ENCODE measurements around the gene NCAPH2.

The NCAPH2 gene

DNA sequence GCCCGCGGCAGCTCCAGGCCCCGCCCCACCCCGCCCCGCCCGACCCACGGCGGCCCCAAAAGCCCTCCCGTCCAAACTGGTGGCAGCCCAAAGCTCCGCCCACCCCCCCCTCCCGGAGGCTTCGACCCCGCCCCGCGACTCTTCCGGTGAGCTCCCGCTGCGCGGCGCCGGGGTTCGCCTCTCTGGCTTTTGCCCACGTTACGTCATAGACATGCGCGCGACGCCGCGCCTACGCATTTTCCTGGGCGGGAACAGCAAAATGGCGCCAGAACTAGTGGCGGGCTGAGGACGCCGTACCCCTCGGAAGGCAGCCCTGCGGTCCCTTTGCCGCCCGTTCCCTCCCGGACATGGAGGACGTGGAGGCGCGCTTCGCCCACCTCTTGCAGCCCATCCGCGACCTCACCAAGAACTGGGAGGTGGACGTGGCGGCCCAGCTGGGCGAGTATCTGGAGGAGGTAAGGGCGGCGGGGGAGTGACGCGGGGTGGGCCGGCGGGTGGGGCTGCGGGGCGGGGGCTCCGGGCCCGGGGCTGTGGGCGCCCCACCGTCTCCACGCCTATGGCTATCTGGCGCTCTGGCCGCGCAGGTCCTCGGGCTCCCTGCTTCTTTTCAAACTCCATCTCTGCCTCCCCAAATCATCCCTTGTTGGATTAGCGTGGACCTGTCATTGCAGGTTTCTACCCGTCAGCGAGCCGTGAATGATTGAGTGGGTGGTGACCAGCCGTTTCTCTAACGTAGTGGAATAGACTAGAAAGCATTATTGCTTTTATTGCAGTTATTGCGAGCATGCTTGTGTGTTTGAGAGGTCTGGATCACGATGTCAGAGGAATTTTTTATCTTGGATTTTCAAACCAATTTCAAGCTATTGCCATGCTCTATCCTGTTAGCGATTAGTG, at the start of gene NCAPH2:
TSS of gene NCAPH2 (plus strand) at position 234 of the 894 bp plus-strand sequence. CDS start at position 348, 114 bp downstream.
- CTCF ChIA-PET: interaction anchor here (0.6 to 6.4 kb wide), 13 partner anchors 9 to 255 kb away, joined by 3 to 56 read pairs (median 4); partner anchors contain the start of genes SCO2 and SYCE3
- peak; percentile 100 for DNase-seq (ENCODE audit: extremely low spot score)
- TF ChIP-seq, protein P1, sequence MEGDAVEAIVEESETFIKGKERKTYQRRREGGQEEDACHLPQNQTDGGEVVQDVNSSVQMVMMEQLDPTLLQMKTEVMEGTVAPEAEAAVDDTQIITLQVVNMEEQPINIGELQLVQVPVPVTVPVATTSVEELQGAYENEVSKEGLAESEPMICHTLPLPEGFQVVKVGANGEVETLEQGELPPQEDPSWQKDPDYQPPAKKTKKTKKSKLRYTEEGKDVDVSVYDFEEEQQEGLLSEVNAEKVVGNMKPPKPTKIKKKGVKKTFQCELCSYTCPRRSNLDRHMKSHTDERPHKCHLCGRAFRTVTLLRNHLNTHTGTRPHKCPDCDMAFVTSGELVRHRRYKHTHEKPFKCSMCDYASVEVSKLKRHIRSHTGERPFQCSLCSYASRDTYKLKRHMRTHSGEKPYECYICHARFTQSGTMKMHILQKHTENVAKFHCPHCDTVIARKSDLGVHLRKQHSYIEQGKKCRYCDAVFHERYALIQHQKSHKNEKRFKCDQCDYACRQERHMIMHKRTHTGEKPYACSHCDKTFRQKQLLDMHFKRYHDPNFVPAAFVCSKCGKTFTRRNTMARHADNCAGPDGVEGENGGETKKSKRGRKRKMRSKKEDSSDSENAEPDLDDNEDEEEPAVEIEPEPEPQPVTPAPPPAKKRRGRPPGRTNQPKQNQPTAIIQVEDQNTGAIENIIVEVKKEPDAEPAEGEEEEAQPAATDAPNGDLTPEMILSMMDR (IDR thresholded peaks at IDR 0.05; ENCODE audit: control extremely low read depth, extremely low read depth, low read depth, missing control alignments): no peak
- POLR2A ChIA-PET: interaction anchor here (0.6 to 2.0 kb wide), 11 partner anchors 9 to 546 kb away, joined by 3 to 33 read pairs (median 4); partner anchors contain the start of genes SCO2 and SYCE3

DNA sequence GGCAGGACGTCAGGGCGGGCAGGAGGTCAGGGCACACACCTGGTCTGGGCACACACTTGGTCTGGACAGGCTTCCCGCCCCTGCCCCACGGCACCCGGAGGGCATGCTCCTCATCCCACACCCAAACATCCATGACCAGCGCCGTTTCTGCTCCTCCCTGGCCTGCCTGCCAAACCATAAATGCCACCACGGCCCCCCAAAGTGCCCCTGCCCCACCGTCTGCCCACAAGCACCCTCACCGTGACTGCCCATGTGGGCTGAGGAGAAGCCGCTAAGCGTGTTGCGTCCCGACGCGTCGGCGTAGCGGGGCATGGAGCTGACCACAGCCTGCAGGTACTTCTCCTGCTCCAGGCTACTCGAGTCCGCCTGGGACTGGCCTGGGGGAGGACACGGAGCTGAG, 49.0 kb upstream of the NCAPH2 start:
- no peak for DNase-seq (ENCODE audit: extremely low spot score)
- ChIA-PET POLR2A (no interaction called here), CTCF (interaction anchor here (1.3 to 2.0 kb wide), 2 partner anchors 14 to 40 kb away, joined by 3 to 5 read pairs; no protein-coding TSS in a partner anchor)
- TF ChIP-seq, protein P1 (IDR thresholded peaks at IDR 0.05; ENCODE audit: control extremely low read depth, extremely low read depth, low read depth, missing control alignments): no peak

DNA sequence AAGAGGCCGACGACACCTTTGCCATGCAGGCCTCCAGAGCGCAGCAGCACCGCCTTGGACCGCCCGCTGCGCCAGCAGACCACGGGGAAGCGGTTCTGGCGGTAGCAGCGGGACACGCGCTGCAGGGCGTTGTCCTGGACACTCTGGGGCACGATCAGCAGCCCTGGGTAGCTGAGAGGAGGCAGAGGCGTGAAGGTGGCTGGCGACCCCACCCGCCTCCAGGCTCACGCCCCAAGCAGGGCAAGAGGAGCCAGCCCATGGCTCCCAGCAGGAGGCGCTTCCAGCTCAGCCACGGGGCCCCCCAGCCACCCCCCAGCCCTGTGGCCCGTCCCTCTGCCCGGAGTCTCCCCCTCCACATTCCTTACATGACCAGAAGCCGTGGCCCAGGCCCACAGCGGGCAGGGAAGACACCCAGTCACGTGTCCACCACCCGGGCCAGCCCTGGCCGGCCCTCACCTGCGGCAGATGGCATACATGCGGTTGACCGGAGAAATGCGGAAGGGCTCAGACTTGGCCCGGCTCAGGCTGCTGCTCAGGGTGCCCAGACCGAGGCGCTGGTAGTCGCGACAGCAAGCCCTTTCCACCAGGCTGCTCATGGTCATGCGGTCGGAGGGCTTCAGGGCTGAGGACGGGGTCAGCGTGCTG, 48.4 kb upstream of the NCAPH2 start:
- DNase-seq (ENCODE audit: extremely low spot score): no peak
- POLR2A ChIA-PET: no interaction called here
- CTCF ChIA-PET: interaction anchor here (1.3 to 2.0 kb wide), 2 partner anchors 14 to 39 kb away, joined by 3 to 5 read pairs; no protein-coding TSS in a partner anchor
- TF ChIP-seq, protein P1 (IDR thresholded peaks at IDR 0.05; ENCODE audit: control extremely low read depth, extremely low read depth, low read depth, missing control alignments): peak; percentile 5

DNA sequence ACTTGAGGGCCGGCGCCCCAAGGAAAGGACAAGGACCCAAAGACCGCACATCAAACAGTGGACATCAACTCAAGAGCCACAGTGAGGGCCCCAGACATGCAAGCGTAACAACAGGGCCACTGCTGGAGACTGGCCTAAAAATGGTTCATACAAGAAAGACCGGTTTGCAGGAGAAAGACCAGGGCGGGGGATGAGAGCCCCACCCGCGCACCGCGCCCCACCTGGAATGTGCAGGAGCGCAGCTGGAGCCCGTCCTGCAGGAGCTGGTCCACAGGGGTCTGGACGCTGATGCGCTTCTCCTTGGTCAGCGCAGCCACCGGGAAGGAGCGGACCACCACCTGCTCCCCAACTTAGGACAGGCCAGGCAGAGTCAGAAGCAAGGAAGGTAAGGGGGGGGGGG, 47.1 kb upstream of the NCAPH2 start:
- no peak for DNase-seq (ENCODE audit: extremely low spot score)
- CTCF ChIA-PET: interaction anchor here (2.0 kb wide), 1 partner anchor 12 kb away, joined by 5 read pairs; no protein-coding TSS in a partner anchor
- TF ChIP-seq, protein P1 (IDR thresholded peaks at IDR 0.05; ENCODE audit: control extremely low read depth, extremely low read depth, low read depth, missing control alignments): no peak
- POLR2A ChIA-PET: no interaction called here

DNA sequence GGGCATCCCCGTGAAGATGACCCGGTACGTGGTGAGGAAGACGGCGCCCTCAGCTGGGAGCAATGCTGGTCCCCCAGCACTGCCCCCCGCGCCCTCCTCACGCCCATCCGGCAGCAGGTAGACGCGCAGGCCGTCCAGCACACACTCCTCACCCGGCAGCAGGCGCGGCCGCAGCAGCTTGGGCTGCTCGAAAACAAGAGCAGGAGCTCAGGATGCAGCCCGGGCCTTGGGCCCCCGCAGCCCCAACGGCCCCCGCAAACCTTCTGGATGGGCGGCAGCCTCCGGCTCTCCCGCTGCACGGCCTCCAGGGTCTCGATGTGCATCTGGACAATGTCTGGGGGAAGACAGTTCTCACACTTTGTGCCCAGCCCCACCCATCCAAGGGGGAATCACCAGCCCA, 46.5 kb upstream of the NCAPH2 start:
- ChIA-PET CTCF (interaction anchor here (0.9 to 1.5 kb wide), 2 partner anchors 12 to 37 kb away, joined by 3 read pairs; no protein-coding TSS in a partner anchor), POLR2A (no interaction called here)
- DNase-seq (ENCODE audit: extremely low spot score): no peak
- TF ChIP-seq, protein P1 (IDR thresholded peaks at IDR 0.05; ENCODE audit: control extremely low read depth, extremely low read depth, low read depth, missing control alignments): no peak

DNA sequence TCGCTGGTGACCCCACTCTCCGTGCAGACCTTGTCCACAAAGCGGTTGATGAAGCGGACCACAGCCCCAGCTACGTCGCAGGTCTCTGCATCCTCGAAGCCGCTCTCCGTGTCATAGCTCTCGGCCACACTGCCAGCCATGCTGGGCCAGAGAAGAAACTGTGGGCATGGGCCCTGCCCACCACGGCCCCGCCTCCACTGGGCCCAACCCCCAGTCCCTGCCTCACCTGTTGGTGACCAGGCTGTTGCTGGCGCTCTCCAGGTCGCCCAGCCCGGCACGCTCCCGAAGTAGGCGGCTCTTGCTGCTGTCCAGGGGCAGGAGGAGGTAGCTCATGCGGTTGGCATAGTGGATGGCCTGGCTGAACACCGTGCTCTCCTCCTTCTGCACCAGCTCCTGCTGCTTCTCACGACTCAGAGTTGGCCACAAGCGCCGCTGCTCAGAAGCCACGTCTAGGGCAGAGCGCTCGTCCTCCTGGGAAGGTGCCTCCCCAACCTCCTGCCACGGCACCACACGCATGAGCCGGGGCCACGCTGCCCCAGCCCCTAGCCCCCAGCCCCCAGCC, 46.0 kb upstream of the NCAPH2 start:
- TF ChIP-seq, protein P1 (IDR thresholded peaks at IDR 0.05; ENCODE audit: control extremely low read depth, extremely low read depth, low read depth, missing control alignments): no peak
- no peak for DNase-seq (ENCODE audit: extremely low spot score)
- ChIA-PET POLR2A (no interaction called here), CTCF (interaction anchor here (0.9 to 1.5 kb wide), 2 partner anchors 12 to 36 kb away, joined by 3 read pairs; no protein-coding TSS in a partner anchor)

All from GM10248 (cell line).